Neural cell (in vitro differentiated cells): ENCODE data around the gene RAX.

Source experiments
- EP300 ChIP-seq: fragments of 450-650 bp; conservative IDR thresholded peaks from 2 replicates; pipeline ENCODE4 v1.6.1; 2014; ENCODE audit warnings: antibody characterized with exemption, mild to moderate bottlenecking, moderate library complexity; ENCODE audit not compliant: poor library complexity, severe bottlenecking
- EZH2 ChIP-seq: fragments of 200-600, 300-800 bp; shearing (Covaris generic), sonication (generic); IDR thresholded peaks from 2 replicates; pipeline ENCODE4 v1.6.1; 2014; ENCODE audit warnings: antibody characterized with exemption, low read length, borderline replicate concordance, mild to moderate bottlenecking; ENCODE audit not compliant: insufficient read depth, poor library complexity, severe bottlenecking
- POLR2AphosphoS5 ChIP-seq: IDR thresholded peaks from 2 replicates; pipeline ENCODE4 v1.6.1; 2012
- TAF1 ChIP-seq: IDR thresholded peaks from 2 replicates; pipeline ENCODE4 v1.6.1; 2012; ENCODE audit warnings: low read depth
- TF ChIP-seq, protein P1 (sequence below): fragments of 450-650 bp; IDR thresholded peaks from 2 replicates; pipeline ENCODE4 v1.5.1; 2014; ENCODE audit warnings: antibody characterized with exemption, mild to moderate bottlenecking, moderate library complexity; ENCODE audit not compliant: poor library complexity, severe bottlenecking
- TF ChIP-seq, protein P2 (sequence below): IDR thresholded peaks from 2 replicates; pipeline ENCODE4 v1.6.1; 2012; ENCODE audit warnings: borderline replicate concordance

DNA sequence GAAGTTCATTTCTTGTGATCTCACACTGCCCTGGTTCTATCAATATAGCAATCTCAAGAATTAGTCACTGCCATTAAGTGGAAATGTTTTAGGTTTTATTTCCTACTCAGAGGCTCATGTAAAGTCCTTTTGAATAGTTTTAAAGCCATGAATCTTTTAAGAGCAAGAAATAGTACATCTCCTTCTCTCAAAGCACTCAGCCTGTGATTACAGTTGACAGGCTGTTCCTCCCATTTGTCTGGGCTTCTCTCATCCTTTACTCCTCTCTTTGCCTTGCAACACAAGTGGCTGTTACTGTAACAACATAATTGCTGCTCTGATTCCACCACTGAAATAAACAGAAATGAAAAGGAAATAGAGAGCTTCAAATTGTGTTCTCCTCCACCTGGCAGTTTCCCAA lies 34.9 kb downstream of the RAX start:
- TF ChIP-seq, protein P1, sequence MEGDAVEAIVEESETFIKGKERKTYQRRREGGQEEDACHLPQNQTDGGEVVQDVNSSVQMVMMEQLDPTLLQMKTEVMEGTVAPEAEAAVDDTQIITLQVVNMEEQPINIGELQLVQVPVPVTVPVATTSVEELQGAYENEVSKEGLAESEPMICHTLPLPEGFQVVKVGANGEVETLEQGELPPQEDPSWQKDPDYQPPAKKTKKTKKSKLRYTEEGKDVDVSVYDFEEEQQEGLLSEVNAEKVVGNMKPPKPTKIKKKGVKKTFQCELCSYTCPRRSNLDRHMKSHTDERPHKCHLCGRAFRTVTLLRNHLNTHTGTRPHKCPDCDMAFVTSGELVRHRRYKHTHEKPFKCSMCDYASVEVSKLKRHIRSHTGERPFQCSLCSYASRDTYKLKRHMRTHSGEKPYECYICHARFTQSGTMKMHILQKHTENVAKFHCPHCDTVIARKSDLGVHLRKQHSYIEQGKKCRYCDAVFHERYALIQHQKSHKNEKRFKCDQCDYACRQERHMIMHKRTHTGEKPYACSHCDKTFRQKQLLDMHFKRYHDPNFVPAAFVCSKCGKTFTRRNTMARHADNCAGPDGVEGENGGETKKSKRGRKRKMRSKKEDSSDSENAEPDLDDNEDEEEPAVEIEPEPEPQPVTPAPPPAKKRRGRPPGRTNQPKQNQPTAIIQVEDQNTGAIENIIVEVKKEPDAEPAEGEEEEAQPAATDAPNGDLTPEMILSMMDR: no peak
- TF ChIP-seq, protein P2, sequence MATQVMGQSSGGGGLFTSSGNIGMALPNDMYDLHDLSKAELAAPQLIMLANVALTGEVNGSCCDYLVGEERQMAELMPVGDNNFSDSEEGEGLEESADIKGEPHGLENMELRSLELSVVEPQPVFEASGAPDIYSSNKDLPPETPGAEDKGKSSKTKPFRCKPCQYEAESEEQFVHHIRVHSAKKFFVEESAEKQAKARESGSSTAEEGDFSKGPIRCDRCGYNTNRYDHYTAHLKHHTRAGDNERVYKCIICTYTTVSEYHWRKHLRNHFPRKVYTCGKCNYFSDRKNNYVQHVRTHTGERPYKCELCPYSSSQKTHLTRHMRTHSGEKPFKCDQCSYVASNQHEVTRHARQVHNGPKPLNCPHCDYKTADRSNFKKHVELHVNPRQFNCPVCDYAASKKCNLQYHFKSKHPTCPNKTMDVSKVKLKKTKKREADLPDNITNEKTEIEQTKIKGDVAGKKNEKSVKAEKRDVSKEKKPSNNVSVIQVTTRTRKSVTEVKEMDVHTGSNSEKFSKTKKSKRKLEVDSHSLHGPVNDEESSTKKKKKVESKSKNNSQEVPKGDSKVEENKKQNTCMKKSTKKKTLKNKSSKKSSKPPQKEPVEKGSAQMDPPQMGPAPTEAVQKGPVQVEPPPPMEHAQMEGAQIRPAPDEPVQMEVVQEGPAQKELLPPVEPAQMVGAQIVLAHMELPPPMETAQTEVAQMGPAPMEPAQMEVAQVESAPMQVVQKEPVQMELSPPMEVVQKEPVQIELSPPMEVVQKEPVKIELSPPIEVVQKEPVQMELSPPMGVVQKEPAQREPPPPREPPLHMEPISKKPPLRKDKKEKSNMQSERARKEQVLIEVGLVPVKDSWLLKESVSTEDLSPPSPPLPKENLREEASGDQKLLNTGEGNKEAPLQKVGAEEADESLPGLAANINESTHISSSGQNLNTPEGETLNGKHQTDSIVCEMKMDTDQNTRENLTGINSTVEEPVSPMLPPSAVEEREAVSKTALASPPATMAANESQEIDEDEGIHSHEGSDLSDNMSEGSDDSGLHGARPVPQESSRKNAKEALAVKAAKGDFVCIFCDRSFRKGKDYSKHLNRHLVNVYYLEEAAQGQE: no peak
- TF ChIP-seq TAF1: no peak
- peak; percentile 62 for TF ChIP-seq EP300
- peak; percentile 91 for TF ChIP-seq POLR2AphosphoS5
- no peak for TF ChIP-seq EZH2
